Measurements from ENCODE around the gene HPN.
"Not testable (repeated sequence)": the region's sequence is repeated elsewhere in the genome, so short reads cannot be mapped to it uniquely, and the experiment has no call there.

Gene HPN

DNA sequence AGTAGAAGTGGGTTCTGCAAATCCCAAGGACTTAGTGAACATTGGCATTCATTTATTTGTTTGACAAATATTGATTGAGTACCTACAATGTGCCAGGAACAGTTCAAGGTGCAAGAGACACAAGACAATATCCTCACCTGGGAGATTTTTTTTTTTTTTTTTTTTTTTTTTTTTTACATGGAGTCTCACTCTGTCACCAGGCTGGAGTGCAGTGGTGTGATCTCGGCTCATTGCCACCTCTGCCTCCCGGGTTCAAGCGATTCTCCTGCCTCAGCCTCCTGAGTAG is 13.0 kb upstream of the HPN start:
- DNase-seq, result not testable (repeated sequence)

DNA sequence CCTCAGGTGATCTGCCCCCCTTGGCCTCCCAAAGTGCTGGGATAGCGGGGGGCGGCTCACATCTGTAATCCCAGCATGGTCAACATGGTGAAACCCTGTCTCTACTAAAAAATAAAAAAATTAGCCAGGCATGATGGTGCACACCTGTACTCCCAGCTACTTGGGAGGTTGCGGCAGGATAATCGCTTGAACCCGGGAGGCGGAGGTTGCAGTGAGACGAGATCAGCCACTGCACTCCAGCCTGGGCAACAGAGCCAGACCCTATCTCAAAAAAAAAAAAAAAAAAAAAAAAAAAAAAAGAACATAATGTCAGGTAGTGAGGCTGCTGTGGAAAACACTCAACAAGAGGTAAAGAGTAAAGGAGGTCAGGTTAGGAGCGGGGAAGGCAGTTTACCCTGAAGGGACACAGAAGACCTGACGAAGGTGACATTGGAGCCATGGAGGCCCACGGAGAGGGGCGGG is 12.2 kb upstream of the HPN start:
- not testable (repeated sequence) for DNase-seq

DNA sequence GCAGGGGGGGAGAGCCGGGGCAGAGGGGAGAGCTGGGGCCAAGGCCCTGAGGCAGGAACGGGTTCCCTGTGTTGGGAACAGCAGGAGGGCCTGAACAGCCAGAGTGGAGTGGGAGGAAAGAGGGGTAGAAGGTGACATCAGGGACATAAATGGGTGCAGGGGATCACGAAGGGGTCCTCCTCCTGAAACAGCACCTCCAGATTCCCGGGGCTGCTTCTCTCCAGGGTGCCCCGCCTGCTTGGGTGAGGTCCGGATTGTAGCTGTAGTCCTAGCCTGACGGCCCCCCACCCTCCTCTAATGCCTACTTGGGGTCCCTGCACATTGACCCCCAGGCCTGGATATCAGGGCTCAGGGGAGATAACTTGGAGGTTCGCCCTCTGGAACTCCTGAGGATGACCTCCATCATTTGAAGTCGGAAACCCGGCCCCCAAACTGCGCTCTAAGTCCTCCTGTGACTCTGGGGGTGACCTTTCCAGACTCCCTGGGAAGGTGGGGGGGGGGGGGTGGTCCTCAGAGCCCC is 11.7 kb upstream of the HPN start:
- DNase-seq, result no peak

DNA sequence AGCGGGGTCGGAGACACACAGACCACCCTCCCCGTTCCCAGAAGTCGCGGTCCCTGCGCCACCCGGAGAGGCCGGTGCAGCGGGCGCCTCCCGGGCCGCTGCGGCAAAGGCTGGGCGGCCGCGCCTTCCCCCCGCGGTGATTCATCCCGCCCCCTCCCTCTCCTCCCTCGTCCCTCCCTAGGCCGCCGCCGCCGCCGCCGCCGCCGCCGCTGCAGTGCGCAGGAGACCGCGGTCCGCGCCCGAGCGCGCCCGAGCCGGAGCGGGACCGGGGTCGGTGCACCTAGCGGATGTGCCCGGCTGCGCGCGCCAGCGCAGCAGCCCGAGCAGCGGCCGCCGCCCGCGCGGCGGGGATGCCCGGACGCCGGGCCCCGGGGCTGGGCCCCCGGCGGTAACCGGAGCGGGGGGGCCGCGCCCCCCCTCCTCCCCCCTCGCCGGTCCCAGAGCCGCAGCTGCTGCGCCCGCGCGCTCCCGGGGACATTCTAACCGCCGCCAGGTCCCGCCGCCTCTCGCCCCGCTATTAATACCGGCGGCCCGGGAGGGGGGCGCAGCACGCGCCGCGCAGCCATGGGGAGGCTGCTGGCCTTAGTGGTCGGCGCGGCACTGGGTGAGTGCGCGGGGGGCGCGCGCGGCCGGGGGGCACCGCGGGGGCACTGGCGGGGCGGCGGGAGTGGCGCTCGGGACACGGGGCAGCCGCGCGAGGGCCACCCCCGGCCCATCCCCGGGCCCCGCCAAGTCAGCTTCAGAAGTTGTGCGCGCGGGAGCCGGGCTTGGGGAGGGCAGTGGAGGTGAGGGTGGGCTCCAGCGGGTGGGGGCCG is 11.1 kb upstream of the HPN start, which contains the start of gene SCN1B:
Gene SCN1B, plus strand, starts transcription at position 214 of the 815 bp plus-strand sequence. Its CDS starts 351 bp downstream, at position 565.
- peak; percentile 62 for DNase-seq

DNA sequence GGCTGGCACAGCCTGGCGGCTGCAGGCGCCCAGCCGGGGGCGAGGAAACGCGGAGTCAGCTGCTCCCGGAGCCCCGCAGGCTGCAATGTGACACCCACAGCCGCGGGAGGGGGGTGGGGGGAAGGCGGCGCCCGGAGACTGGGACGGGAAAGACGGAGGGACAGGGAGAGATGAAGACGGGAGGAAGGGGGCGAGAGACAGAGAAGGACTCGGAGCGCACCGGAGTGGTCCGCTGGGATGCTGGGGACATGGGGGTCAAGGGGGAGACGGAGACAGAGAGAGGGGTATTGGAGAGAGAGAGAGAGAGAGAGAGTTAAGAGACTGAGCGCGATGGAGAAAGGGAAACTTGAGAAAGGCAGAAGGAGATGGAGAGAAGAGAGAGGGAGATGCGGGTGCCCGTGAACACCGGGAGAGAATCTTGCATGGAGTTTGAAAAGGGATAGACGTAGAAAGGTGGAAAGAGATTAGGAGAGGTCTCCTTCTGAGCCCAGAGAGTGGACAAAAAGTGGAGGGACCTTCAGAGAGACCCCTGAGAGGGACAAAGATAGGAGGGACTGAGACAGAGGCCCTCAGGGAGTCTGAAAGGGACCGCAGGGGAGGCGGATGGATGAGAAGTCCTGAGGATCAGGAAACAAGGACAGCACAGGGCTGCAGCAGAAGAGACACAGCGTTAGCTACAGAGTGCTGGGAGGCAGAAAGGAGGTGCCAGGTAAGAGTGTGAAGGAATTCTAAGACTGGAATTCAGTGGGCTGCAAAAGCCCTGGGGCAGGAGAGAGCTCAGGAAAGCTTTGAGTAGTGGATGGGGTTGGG is 10.2 kb upstream of the HPN start:
- no peak for DNase-seq

DNA sequence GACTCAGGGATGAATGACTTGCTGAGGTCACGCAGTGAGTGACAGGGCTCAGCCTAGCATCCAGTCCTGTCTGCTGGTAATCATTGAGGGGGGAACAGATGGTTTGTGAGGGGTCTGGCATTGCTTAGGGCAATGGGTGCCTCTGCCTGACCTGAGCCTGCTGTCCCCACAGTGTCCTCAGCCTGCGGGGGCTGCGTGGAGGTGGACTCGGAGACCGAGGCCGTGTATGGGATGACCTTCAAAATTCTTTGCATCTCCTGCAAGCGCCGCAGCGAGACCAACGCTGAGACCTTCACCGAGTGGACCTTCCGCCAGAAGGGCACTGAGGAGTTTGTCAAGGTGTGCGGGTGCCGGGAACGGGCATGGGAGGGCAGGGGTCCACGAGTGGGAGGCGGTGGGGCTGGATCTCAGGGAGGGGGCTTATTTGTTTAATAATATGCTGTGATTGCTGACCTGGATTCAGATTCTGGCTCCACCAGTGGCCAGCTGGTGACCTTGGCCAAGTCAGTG is 9.1 kb upstream of the HPN start:
- no peak for DNase-seq

DNA sequence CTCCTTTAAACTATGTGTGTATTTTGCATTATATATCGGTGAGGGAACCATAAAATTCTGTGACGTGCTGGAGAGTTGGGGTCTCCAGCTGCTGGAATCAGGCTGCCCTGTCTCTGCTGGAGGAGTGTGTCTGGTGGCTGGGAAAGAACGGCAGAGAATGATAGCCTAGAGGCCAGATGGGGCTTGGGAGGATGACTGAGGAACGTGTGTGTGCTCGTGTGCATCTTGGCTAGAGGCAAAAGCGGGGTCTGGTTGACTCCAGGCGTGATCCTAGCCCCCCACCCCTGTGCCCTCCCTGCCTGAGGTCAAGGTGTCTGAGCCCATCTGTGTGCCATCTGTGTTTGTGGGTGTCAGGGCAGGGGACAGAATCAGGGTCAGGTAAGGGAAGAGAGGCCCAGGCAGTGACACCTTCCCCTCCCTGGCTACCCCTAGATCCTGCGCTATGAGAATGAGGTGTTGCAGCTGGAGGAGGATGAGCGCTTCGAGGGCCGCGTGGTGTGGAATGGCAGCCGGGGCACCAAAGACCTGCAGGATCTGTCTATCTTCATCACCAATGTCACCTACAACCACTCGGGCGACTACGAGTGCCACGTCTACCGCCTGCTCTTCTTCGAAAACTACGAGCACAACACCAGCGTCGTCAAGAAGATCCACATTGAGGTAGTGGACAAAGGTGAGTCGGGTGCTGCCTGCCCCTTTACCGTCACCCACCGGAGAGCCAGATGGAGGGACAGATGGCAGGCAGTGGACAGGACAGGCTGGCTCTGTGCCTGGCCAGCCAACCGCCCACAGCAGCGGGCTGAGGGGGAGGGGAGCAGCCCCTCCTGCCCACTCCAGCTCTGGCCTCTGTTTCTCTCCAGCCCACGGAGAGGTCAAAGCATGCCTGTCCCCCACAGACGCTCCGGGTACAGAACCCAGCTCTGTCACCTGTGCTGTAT is 8.2 kb upstream of the HPN start:
- no peak for DNase-seq

DNA sequence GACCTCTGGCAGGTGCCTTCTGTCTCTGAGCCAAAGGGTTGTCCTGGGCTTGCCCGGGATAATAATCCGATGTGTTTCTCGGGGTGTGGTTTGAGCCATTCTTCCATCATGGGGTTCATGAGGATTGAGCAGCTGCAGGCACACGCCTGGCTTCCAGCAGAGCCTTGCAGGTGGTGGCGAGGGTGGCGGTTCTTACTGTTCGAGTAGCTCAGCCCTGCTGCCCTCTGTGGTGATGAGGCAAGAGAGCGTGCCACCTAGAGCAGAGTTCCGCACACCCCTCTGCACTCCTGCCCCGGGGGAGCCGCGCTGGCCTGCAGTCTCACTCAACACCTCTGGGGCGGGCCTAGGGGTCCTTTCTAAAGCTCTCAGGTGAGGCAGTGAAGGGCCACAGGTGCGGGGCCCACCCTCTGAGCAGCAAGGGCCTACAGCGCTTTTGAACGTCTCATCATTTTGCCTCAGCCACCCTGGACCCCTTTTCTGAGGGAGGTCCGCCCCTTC is 7.5 kb upstream of the HPN start:
- no peak for DNase-seq

DNA sequence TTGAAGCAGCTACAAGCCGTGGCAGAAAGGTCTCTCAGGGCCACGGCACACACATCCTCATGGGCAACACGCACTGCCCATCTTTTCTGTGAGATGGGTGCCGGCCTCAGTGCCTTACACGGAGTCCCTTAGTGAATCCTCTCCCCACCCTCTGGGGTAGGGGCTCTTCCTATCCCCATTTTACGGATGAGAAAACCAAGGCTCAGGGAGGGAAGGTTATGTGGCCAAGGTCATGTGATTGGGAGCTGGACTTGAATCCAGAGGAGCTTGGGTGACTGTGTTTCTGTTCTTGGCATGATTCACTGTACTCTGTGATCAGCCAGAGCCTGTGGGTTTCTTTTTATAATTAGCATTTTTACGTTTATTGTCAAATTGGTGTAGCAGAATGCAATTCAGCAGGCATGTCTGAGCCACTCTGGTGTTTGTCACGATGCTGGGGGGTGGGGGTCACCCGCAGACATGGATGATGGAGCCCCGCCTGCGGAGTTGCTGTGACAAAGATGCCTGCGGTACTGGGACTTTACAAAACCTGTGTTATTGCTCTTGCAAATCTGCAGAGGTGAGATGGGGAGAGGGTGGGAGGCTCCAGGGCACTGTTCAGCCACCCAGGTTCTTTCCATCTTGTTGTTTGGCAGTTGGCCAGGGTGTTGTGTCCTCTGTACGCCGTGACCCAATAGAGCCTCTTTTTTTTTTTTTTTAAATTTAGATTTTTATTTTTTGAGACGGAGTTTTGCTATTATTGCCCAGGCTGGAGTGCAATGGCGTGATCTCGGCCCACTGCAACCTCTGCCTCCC is 6.7 kb upstream of the HPN start:
- no peak for DNase-seq

DNA sequence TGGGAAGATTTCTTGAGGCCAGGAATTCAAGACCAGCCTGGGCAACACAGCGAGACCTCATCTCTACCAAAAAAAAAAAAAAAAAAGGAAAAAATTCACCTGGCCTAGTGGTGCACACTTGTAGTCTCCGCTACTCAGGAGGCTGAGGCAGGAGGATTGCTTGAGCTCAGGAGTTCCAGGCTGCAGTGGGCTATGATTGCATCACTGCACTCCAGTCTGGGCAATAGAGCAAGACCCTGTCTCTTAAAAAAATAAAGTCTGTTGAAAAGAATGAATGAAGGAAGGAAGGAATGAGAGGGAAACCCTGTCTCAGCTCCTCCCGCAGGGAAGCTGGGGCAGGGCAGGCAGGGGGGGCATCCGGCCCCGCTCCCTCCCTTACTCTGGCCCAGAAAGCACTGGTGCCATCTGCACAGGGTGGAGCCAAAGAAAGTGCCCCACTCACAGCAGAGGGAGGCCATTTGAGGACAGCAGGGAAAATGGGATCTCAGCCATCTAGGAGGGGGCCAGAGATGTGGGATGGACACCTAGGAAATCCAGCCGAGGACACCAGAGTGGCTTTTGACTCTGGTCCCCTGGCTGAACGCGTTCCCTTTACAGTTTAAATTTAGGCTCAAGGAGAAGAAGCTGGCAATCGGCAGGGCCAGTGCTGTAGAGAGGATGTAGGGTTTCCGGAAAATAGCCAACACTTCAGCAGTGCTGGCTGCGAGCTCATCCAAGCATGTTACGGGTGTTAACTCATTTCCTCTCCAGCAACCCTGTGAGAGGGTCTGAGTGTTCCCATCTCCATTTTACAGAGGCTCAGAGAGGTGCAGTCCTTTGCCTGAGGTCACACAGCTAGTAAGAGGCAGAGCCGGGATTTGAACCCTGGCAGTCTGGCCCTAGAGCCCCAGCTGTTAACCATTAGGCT is 3.6 kb upstream of the HPN start:
- DNase-seq, result no peak

DNA sequence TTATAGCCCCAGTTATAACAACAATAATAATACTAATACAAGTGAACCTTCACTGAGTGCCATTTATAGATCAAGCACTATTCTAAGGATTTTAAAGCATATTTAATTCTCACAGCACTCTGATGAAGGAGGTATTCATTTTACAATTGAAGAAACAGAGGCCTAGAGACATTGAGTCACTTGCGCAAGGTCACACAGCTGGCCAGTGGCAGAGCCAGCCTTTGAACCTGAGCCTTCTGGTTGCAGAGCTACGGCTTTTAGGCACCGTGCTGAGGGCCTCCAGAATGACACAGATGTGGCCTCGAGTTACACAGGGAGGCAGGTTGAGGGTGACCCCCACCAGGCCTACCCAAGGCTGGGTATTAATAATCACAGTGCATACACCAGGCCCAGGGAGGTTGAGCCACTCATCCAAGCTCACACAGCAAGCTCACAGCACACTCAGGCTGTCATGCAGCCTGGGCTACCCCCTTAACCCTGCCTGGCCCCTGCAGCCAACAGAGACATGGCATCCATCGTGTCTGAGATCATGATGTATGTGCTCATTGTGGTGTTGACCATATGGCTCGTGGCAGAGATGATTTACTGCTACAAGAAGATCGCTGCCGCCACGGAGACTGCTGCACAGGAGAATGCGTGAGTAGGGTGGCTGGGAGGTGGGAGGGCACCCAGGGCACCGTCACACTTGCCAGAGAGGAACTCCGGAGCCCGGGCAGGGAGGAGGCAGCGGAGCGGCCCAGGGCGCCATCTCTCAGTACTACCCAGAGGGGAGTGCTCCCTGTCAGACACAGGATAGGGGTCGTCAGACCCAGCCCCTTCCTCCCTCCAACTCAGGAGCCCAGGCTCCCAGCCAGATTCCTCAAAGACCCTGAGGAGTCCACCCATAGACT is 2.7 kb upstream of the HPN start:
- no peak for DNase-seq

DNA sequence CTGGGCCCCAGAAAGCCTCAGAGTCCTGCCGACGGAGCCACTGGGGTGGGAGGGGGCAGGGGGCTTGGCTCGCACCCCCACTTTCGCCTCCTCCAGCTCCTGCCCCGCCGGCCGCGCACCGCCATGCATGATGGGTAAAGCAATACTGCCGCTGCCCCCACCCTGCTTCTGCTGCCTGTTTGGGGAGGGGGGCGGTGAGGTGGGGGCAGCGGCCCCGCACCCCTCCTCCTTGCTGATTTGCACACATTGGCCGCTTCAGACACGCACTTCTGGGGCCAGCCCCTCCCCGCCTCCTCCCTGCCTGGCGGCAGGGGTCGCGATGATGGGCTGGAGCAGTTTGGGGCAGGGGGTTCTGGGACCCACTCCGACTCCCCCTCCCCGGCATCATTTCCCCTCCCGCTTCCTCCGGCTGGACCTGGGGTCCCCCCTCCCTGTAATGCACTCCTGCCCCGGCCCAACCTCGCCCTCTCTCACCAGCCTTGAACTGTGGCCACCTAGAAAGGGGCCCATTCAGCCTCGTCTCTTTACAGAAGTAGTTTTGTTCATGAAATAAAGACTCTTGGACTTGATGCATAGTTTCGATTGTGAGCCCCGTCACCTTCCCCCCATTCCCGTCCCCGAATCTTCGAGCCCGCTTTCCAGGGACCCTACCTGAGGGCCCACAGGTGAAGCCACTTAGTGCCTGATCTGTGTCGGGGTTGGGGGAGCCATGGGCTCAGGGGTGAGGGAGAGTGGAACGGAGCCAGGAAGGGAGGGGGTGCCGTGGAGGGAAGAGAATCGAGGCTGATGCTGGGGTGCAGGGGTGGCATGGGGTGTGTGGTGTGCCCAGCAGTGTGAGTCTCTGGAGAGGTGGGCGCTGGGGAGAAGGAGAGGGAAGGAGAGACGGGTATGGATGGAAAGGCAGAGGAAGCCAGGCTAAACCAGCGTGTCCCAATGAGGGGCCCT is 1.4 kb upstream of the HPN start:
- DNase-seq, result no peak

DNA sequence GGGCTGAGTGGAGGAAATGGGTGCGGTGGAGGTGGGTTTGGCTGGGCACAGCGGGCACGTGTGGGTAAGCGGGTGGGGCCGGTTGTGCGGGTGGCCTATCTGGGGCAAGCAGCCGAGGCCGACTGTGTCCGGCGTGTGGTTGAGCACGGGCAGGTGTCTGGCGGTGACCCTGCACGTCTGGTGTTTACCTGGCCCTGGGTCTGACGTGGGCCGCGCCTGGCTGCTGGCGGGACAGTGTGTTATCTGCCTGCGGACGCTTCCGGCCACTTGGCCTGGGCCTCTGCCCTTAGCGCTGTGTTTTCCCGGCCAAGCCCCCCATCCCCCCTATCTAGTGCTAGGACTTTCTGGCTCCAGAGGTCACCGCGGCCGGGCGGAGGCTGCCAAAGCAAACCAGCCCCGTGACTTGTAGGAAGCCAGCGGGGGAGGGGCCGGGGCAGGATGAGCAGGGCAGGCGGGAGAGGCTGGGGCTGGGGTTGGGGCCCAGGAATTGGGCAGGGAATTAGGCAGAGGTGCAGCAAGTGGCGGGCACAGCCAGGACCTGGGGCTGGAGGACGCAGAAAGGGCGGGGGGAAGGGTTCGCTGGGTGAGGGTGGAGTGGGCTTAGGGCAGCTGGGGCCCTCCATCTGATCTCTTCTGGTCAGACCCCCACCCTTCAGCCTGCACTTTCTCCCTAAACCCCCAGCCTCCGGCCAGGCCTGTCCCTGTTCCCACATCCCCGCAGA is 534 bp upstream of the HPN start:
- DNase-seq, result peak; percentile 24

DNA sequence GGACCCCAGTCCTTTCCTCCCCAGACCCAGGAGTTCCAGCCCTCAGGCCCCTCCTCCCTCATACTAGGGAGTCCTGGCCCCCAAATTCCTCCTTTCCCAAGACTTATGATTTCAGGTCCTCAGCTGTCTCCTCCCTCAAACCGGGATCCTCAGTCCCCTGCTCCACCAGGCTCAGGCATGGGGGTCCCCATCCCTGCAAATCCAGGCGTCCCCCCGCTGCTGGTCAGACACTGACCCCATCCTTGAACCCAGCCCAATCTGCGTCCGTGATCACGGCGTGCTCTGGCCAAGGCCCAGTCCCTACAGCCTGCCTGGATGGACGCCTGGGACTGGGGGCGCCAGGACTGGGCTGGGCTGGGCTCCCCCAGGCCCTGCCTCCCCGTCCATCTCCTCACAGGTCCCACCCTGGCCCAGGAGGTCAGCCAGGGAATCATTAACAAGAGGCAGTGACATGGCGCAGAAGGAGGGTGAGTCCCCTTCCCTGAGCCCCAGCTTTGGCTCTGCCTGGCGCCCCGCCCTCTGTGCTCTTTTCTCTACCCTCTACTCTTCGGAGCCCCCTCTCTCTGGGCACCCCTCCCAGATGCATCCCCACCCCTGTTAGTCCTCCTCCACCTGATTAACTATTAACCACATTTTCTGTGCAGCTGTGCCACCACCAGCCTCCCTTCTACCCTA is 672 bp downstream of the HPN start:
- no peak for DNase-seq

DNA sequence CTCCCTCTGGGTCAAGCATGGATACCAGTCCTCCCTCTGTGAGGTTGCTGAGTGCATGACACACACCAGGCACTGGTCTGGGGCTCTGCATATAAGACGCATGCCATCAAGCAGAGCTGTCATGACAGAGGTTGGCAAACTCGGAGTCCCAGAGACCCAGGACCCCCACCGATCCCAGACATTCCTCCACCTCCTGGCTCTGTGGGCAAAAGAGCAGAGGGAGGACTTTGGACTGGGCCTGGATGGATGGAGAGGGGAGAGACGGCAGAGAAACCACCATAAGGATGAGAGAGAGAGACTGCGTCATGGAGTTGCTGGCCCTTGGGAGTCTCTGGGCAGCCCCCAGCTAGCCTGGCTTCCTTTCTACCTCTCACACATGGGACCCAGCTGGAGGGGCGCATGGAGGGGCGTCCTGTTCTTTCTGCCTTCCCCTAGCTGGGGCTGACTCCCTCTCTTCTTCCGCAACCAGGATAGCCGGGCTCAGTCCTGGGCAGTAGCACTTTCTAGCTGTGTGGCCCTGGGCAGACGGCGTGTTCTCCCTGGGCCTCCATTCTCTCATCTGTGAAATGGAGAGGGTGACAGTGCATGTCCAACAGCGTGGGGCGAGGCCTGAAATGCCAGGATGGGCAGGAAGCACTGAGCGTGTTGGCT is 1.6 kb downstream of the HPN start:
- no peak for DNase-seq

DNA sequence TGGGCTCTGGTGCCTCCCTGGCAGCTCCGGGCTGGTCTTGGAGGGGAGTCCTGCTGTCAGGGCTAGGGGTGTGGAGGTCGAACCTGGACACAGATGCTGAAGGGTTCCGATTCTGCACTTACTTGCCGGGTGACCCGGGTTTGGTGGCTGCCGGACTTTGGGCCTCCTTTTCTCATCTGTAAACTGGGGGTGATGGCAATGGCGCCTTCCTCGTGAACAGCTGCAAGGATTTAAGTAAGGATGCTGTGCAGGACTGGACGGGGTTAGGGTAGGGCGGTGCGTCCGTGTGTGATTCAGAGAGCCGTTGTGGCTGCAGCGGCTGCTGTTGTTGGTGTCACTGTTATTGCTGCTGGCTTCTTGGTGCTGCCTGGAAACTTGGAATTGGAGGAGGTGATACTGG is 2.4 kb downstream of the HPN start:
- DNase-seq, result no peak

Measured in CD4-positive, alpha-beta T cell treated with Interleukin-12 subunit alpha and Interleukin-12 subunit beta, for 1 hour (primary cell).